GOT3 (cell line): ENCODE results near the gene BLM.
"Not testable (repeated sequence)": the region's sequence is repeated elsewhere in the genome, so short reads cannot be mapped to it uniquely, and the experiment has no call there.

Experiments used
- DNase-seq: peaks from one replicate; lab custom pipeline; 2025; ENCODE audit warnings: mixed read lengths; lab: John Stamatoyannopoulos, UW

The BLM gene

GRCh38 chr15:90822204-90822955 lies 105.2 kb downstream of the BLM start:
- DNase-seq, result no peak

GRCh38 chr15:90823455-90823974 lies 106.4 kb downstream of the BLM start:
- no peak for DNase-seq

- not testable (repeated sequence) for DNase-seq
These were observed 108.2 kb downstream of the BLM start for GRCh38 chr15:90825115-90825899.

- not testable (repeated sequence) for DNase-seq
These were observed 109.2 kb downstream of the BLM start for GRCh38 chr15:90826206-90826885.

- DNase-seq, result no peak
These were observed 109.8 kb downstream of the BLM start for GRCh38 chr15:90826886-90827435.

GRCh38 chr15:90828111-90828510 lies 111.0 kb downstream of the BLM start:
- no peak for DNase-seq

GRCh38 chr15:90829126-90829525 lies 112.0 kb downstream of the BLM start:
- no peak for DNase-seq

- no peak for DNase-seq
These were observed 112.8 kb downstream of the BLM start for GRCh38 chr15:90829942-90830440.

- DNase-seq, result no peak
These were observed 117.5 kb downstream of the BLM start for GRCh38 chr15:90834626-90835025.

- DNase-seq, result no peak
These were observed 119.2 kb downstream of the BLM start for GRCh38 chr15:90836296-90836871.

- no peak for DNase-seq
These were observed 119.9 kb downstream of the BLM start for GRCh38 chr15:90837094-90837493.

- DNase-seq, result no peak
These were observed 121.0 kb downstream of the BLM start for GRCh38 chr15:90838139-90838538.

- DNase-seq, result no peak
These were observed 121.4 kb downstream of the BLM start for GRCh38 chr15:90838544-90838943.

GRCh38 chr15:90839187-90840071 lies 122.3 kb downstream of the BLM start:
- no peak for DNase-seq

GRCh38 chr15:90840157-90840855 lies 123.2 kb downstream of the BLM start:
- DNase-seq, result no peak

GRCh38 chr15:90840954-90841353 lies 123.8 kb downstream of the BLM start:
- DNase-seq, result no peak

GRCh38 chr15:90844696-90845095 lies 127.5 kb downstream of the BLM start:
- no peak for DNase-seq

GRCh38 chr15:90845201-90845949 lies 128.2 kb downstream of the BLM start:
- DNase-seq, result peak; percentile 47

- DNase-seq, result not testable (repeated sequence)
These were observed 132.3 kb downstream of the BLM start for GRCh38 chr15:90849424-90849823.
